Stomach (tissue), 4 donors: Measurements from ENCODE around the gene TACC3.

Experiments used
- POLR2A ChIP-seq, 4 donors: fragments of 450-650 bp; IDR thresholded peaks; one replicate each; pipeline ENCODE4 v1.6.1; 2016; ENCODE audit warnings: antibody characterized with exemption in 4 of 4, control low read depth in 2 of 4, mild to moderate bottlenecking in 1 of 4, moderate library complexity in 1 of 4
- POLR2AphosphoS5 ChIP-seq, 3 donors: sonication (generic); formaldehyde crosslinking; IDR thresholded peaks; one replicate each; pipeline ENCODE4 v1.6.1; 2016; ENCODE audit warnings: antibody characterized with exemption in 3 of 3
- TF ChIP-seq, protein P1 (sequence below), 7 experiments: fragments of 450-650 bp in 4 of 7; fragments of 200-600 bp in 3 of 7; sonication (generic) in 3 of 7; IDR thresholded peaks; one replicate each; pipeline ENCODE4 v1.5.1; 2016 to 2019; ENCODE audit warnings: antibody characterized with exemption in 7 of 7, control low read depth in 2 of 7, mild to moderate bottlenecking in 1 of 7

DNA sequence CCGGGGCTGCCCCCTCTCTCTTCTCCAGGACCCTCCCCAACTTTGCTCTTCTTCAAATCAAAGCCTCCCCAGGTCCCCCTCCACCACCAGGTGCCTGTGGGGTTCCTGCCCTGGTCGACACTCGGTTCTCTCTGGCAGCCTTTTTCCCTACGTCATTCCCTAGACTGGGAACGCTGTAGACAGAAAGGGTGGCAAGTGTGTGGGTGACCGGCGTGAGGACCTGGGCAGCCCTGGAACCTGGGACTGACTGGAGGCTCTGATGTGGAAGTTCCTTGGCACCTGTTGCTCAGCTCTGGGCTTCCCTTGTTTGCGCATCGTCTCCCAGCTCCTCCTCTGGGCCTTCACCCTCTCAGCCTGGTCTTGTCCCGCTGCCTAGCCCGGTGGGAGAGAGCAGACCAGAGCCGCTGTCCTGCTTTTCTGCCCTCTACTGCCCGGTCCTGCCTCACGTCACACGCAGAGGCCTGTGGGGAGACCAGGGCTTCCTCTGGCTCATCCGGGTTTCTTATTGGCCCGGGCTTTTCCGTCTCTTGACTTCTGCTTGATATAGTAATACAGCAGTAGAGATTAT, 1.3 kb downstream of the TACC3 start:
- TF ChIP-seq, protein P1, sequence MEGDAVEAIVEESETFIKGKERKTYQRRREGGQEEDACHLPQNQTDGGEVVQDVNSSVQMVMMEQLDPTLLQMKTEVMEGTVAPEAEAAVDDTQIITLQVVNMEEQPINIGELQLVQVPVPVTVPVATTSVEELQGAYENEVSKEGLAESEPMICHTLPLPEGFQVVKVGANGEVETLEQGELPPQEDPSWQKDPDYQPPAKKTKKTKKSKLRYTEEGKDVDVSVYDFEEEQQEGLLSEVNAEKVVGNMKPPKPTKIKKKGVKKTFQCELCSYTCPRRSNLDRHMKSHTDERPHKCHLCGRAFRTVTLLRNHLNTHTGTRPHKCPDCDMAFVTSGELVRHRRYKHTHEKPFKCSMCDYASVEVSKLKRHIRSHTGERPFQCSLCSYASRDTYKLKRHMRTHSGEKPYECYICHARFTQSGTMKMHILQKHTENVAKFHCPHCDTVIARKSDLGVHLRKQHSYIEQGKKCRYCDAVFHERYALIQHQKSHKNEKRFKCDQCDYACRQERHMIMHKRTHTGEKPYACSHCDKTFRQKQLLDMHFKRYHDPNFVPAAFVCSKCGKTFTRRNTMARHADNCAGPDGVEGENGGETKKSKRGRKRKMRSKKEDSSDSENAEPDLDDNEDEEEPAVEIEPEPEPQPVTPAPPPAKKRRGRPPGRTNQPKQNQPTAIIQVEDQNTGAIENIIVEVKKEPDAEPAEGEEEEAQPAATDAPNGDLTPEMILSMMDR (IDR thresholded peaks at IDR 0.05) = no peak
- no peak for TF ChIP-seq POLR2A (IDR thresholded peaks at IDR 0.05)
- no peak for TF ChIP-seq POLR2AphosphoS5 (IDR thresholded peaks at IDR 0.05)
